Measurements from ENCODE around the gene TRAF2.
A peak's percentile ranks its signal among the peaks of the same experiment; 100 is the strongest.

The TRAF2 gene

GRCh38 chr9:136925414-136926153, 39.3 kb downstream of the TRAF2 start:
- H3K4me1 ChIP-seq = peaks cover 0 to 15% (median 8%) of the 10 kb centered on the region in 10 experiments; a peak in 10 of 20 replicates
- H3K4me3 ChIP-seq = no peak overlapping the region
- no peak overlapping the region; a peak in 1 of 22 replicates for H3K9ac ChIP-seq
- H3K36me3 ChIP-seq = peaks cover 49 to 99% (median 86%) of the 10 kb centered on the region in 11 experiments
- H3K4me2 ChIP-seq = no peak overlapping the region
- peaks cover 0 to 56% (median 26%) of the 10 kb centered on the region in 11 experiments; a peak in 14 of 22 replicates for H4K20me1 ChIP-seq
- H3K27me3 ChIP-seq = no peaks in the 10 kb centered on the region
- no peak for TF ChIP-seq Cebpa-rat (IDR thresholded peaks at IDR 0.05)
- no peak overlapping the region for H3K27ac ChIP-seq
- no peaks in the 10 kb centered on the region for H3K9me3 ChIP-seq (replicated peaks in 1 of 11)

- H4K20me1 ChIP-seq = peaks cover 0 to 56% (median 21%) of the 10 kb centered on the region in 11 experiments; a peak in 14 of 22 replicates
- 0 out of 22 replicates have a peak, but pooled peaks cover 0 to 3% (median 0%) of the 10 kb centered on the region in 11 experiments for H3K9me3 ChIP-seq (replicated peaks in 1 of 11)
- no peaks in the 10 kb centered on the region for H3K27me3 ChIP-seq
- H3K4me1 ChIP-seq = peaks cover 0 to 15% (median 8%) of the 10 kb centered on the region in 10 experiments; a peak in 10 of 20 replicates
- no peak overlapping the region for H3K4me3 ChIP-seq
- H3K36me3 ChIP-seq = peaks cover 43 to 99% (median 86%) of the 10 kb centered on the region in 11 experiments
- no peak overlapping the region for H3K4me2 ChIP-seq
- H3K27ac ChIP-seq = no peak overlapping the region
- TF ChIP-seq Cebpa-rat (IDR thresholded peaks at IDR 0.05) = no peak
- H3K9ac ChIP-seq = no peak overlapping the region
Observed at GRCh38 chr9:136926154-136926704, 39.9 kb downstream of the TRAF2 start.

GRCh38 chr9:136926749-136927148, 40.4 kb downstream of the TRAF2 start:
- no peaks in the 10 kb centered on the region for H3K27me3 ChIP-seq
- TF ChIP-seq Cebpa-rat (IDR thresholded peaks at IDR 0.05) = no peak
- 0 out of 22 replicates have a peak, but pooled peaks cover 0 to 4% (median 0%) of the 10 kb centered on the region in 11 experiments for H3K9me3 ChIP-seq (replicated peaks in 1 of 11)
- H4K20me1 ChIP-seq = peaks cover 0 to 55% (median 21%) of the 10 kb centered on the region in 11 experiments; a peak in 14 of 22 replicates
- no peak overlapping the region for H3K9ac ChIP-seq
- H3K4me1 ChIP-seq = peaks cover 0 to 15% (median 8%) of the 10 kb centered on the region in 10 experiments; a peak in 10 of 20 replicates
- no peak overlapping the region for H3K27ac ChIP-seq
- no peak overlapping the region for H3K4me2 ChIP-seq
- H3K36me3 ChIP-seq = peaks cover 41 to 100% (median 87%) of the 10 kb centered on the region in 11 experiments
- no peak overlapping the region for H3K4me3 ChIP-seq

GRCh38 chr9:136927343-136928271, 41.3 kb downstream of the TRAF2 start:
- Histone ChIP-seq H4K20me1 (peaks cover 0 to 46% (median 21%) of the 10 kb centered on the region in 11 experiments; a peak in 14 of 22 replicates), H3K4me3 (no peak overlapping the region), H3K36me3 (peaks cover 35 to 99% (median 81%) of the 10 kb centered on the region in 11 experiments), H3K4me2 (peak overlapping the region in 2 of 11 experiments; percentile 17 to 34; a peak in 1 of 22 replicates), H3K9ac (no peak overlapping the region; a peak in 2 of 22 replicates), H3K27ac (peak overlapping the region in 1 of 11 experiments; percentile 28; a peak in 1 of 22 replicates), H3K4me1 (peaks cover 0 to 23% (median 8%) of the 10 kb centered on the region in 10 experiments; a peak in 10 of 20 replicates), H3K9me3 (replicated peaks in 1 of 11) (0 out of 22 replicates have a peak, but pooled peaks cover 0 to 4% (median 0%) of the 10 kb centered on the region in 11 experiments), H3K27me3 (no peaks in the 10 kb centered on the region)
- no peak for TF ChIP-seq Cebpa-rat (IDR thresholded peaks at IDR 0.05)

GRCh38 chr9:136928591-136928990, 42.3 kb downstream of the TRAF2 start:
- 0 out of 22 replicates have a peak, but pooled peaks cover 0 to 4% (median 0%) of the 10 kb centered on the region in 11 experiments for H3K9me3 ChIP-seq (replicated peaks in 1 of 11)
- peaks cover 0 to 33% (median 8%) of the 10 kb centered on the region in 10 experiments; a peak in 10 of 20 replicates for H3K4me1 ChIP-seq
- peak overlapping the region in 3 of 11 experiments; percentile 17 to 34 (median 33); a peak in 4 of 22 replicates for H3K4me2 ChIP-seq
- H3K36me3 ChIP-seq = peaks cover 30 to 97% (median 76%) of the 10 kb centered on the region in 11 experiments
- H3K9ac ChIP-seq = no peak overlapping the region; a peak in 1 of 22 replicates
- peaks cover 0 to 40% (median 21%) of the 10 kb centered on the region in 11 experiments; a peak in 14 of 22 replicates for H4K20me1 ChIP-seq
- no peaks in the 10 kb centered on the region for H3K27me3 ChIP-seq
- TF ChIP-seq Cebpa-rat (IDR thresholded peaks at IDR 0.05) = no peak
- no peak overlapping the region for H3K4me3 ChIP-seq
- H3K27ac ChIP-seq = peak overlapping the region in 1 of 11 experiments; percentile 28; a peak in 1 of 22 replicates

- TF ChIP-seq Cebpa-rat (IDR thresholded peaks at IDR 0.05) = no peak
- H3K27ac ChIP-seq = no peak overlapping the region
- no peak overlapping the region for H3K4me2 ChIP-seq
- H3K4me1 ChIP-seq = peaks cover 0 to 47% (median 11%) of the 10 kb centered on the region in 10 experiments; a peak in 12 of 20 replicates
- peaks cover 0 to 39% (median 21%) of the 10 kb centered on the region in 11 experiments; a peak in 13 of 22 replicates for H4K20me1 ChIP-seq
- no peak overlapping the region for H3K4me3 ChIP-seq
- H3K9me3 ChIP-seq (replicated peaks in 1 of 11) = 0 out of 22 replicates have a peak, but pooled peaks cover 0 to 4% (median 0%) of the 10 kb centered on the region in 11 experiments
- H3K27me3 ChIP-seq = no peaks in the 10 kb centered on the region
- H3K36me3 ChIP-seq = peaks cover 20 to 96% (median 73%) of the 10 kb centered on the region in 11 experiments
- no peak overlapping the region for H3K9ac ChIP-seq
Observed at GRCh38 chr9:136930014-136930413, 43.7 kb downstream of the TRAF2 start.

- H3K4me3 ChIP-seq = no peak overlapping the region
- no peaks in the 10 kb centered on the region for H3K27me3 ChIP-seq
- H3K4me1 ChIP-seq = peaks cover 0 to 64% (median 19%) of the 10 kb centered on the region in 10 experiments; a peak in 14 of 20 replicates
- no peak for TF ChIP-seq Cebpa-rat (IDR thresholded peaks at IDR 0.05)
- peaks cover 0 to 23% (median 10%) of the 10 kb centered on the region in 11 experiments; a peak in 12 of 22 replicates for H4K20me1 ChIP-seq
- H3K36me3 ChIP-seq = peaks cover 5 to 81% (median 60%) of the 10 kb centered on the region in 11 experiments
- H3K9me3 ChIP-seq (replicated peaks in 1 of 11) = 0 out of 22 replicates have a peak, but pooled peaks cover 0 to 4% (median 0%) of the 10 kb centered on the region in 11 experiments
- H3K27ac ChIP-seq = peak overlapping the region in 2 of 11 experiments; percentile 20 to 27; a peak in 2 of 22 replicates
- 0 out of 22 replicates have a peak overlapping the region, but pooled peaks of 1 of the 11 experiments have one; percentile 3 for H3K4me2 ChIP-seq
- H3K9ac ChIP-seq = no peak overlapping the region
Observed at GRCh38 chr9:136931611-136932130, 45.4 kb downstream of the TRAF2 start.
